Activated T-helper 17 cell treated with anti-CD3 and anti-CD28 coated beads, Interleukin-2, amount 50 U/mL, for 72 hours (primary cell): ENCODE data around the gene ERICH6. TPM values are rescaled to one million over a fixed set of nuclear protein-coding genes. Genes with fewer than 3 reads are reported as not detected.

Experiments used
- ATAC-seq: fragments of 150-1000 bp; cut with Tn5 transposase; replicated peaks from 2 replicates; pipeline ENCODE4 v1.10.0; 2021; ENCODE audit warnings: mild to moderate bottlenecking, moderate library complexity
- H3K27ac Mint-ChIP-seq: one replicate; pipeline ENCODE4 v1.8.0; 2022; ENCODE audit warnings: mixed read lengths
- H3K27me3 Mint-ChIP-seq: one replicate; pipeline ENCODE4 v1.8.0; 2022; ENCODE audit warnings: mixed read lengths
- H3K36me3 Mint-ChIP-seq: one replicate; pipeline ENCODE4 v1.8.0; 2022; ENCODE audit warnings: low read depth, mild to moderate bottlenecking, mixed read lengths
- H3K4me1 Mint-ChIP-seq: one replicate; pipeline ENCODE4 v1.8.0; 2022; ENCODE audit warnings: mixed read lengths
- H3K4me3 Mint-ChIP-seq: one replicate; pipeline ENCODE4 v1.8.0; 2022; ENCODE audit warnings: mild to moderate bottlenecking, mixed read lengths
- H3K9me3 Mint-ChIP-seq: one replicate; pipeline ENCODE4 v1.8.0; 2022; ENCODE audit warnings: mixed read lengths
- total RNA-seq, 2 donors: library from RNA; stranded (reverse); gene quantifications; one replicate each; pipeline ENCODE4 v1.2.3, GENCODE V29; 2022

Gene ERICH6
- total RNA-seq, 2 donors from 2014 or later, result 0.21 TPM; not detected in 1

- peak overlapping the region; percentile 52 for H3K4me3 Mint-ChIP-seq
- peak overlapping the region; percentile 26 for H3K27ac Mint-ChIP-seq
- H3K9me3 Mint-ChIP-seq, result peaks cover 3% of the 10 kb centered on the region
Measured at GRCh38 chr3:150681057-150681456, 22.7 kb downstream of the ERICH6 start.

GRCh38 chr3:150680562-150680961, 23.2 kb downstream of the ERICH6 start:
- H3K27me3 Mint-ChIP-seq, result no peaks in the 10 kb centered on the region
- no peak for ATAC-seq
- peaks cover 18% of the 10 kb centered on the region for H3K4me1 Mint-ChIP-seq
- H3K36me3 Mint-ChIP-seq, result no peaks in the 10 kb centered on the region
- peaks cover 8% of the 10 kb centered on the region for H3K9me3 Mint-ChIP-seq
- H3K4me3 Mint-ChIP-seq, result peak overlapping the region; percentile 52
- peak overlapping the region; percentile 26 for H3K27ac Mint-ChIP-seq

More at GRCh38 chr3:150681057-150681456, 22.7 kb downstream of the ERICH6 start:
- H3K4me1 Mint-ChIP-seq, result peaks cover 13% of the 10 kb centered on the region
- no peaks in the 10 kb centered on the region for H3K36me3 Mint-ChIP-seq
- no peaks in the 10 kb centered on the region for H3K27me3 Mint-ChIP-seq
- peak; percentile 99 for ATAC-seq

GRCh38 chr3:150675587-150675986, 28.1 kb downstream of the ERICH6 start:
- Mint-ChIP-seq H3K27ac (peak overlapping the region; percentile 77), H3K27me3 (no peaks in the 10 kb centered on the region), H3K9me3 (peaks cover 12% of the 10 kb centered on the region), H3K4me3 (peak overlapping the region; percentile 19), H3K4me1 (peaks cover 11% of the 10 kb centered on the region), H3K36me3 (no peaks in the 10 kb centered on the region)
- ATAC-seq, result no peak

- Mint-ChIP-seq H3K4me1 (peaks cover 8% of the 10 kb centered on the region), H3K27me3 (no peaks in the 10 kb centered on the region), H3K27ac (no peak overlapping the region), H3K4me3 (no peak overlapping the region), H3K9me3 (peaks cover 12% of the 10 kb centered on the region), H3K36me3 (no peaks in the 10 kb centered on the region)
- ATAC-seq, result no peak
Measured at GRCh38 chr3:150673966-150674365, 29.8 kb downstream of the ERICH6 start.

- peak overlapping the region; percentile 69 for H3K4me3 Mint-ChIP-seq
- H3K27ac Mint-ChIP-seq, result peak overlapping the region; percentile 71
- no peaks in the 10 kb centered on the region for H3K36me3 Mint-ChIP-seq
- no peaks in the 10 kb centered on the region for H3K9me3 Mint-ChIP-seq
- peaks cover 16% of the 10 kb centered on the region for H3K4me1 Mint-ChIP-seq
- H3K27me3 Mint-ChIP-seq, result peaks cover 5% of the 10 kb centered on the region
- peak; percentile 89 for ATAC-seq
Measured at GRCh38 chr3:150666167-150666566, 37.6 kb downstream of the ERICH6 start.

- Mint-ChIP-seq H3K27me3 (peaks cover 5% of the 10 kb centered on the region), H3K9me3 (no peaks in the 10 kb centered on the region), H3K36me3 (no peaks in the 10 kb centered on the region), H3K27ac (no peak overlapping the region), H3K4me3 (no peak overlapping the region), H3K4me1 (peaks cover 16% of the 10 kb centered on the region)
- no peak for ATAC-seq
Measured at GRCh38 chr3:150663461-150663860, 40.3 kb downstream of the ERICH6 start.

GRCh38 chr3:150662410-150663200, 41.1 kb downstream of the ERICH6 start:
- no peak for ATAC-seq
- no peaks in the 10 kb centered on the region for H3K36me3 Mint-ChIP-seq
- peaks cover 16% of the 10 kb centered on the region for H3K4me1 Mint-ChIP-seq
- no peaks in the 10 kb centered on the region for H3K9me3 Mint-ChIP-seq
- H3K4me3 Mint-ChIP-seq, result no peak overlapping the region
- no peak overlapping the region for H3K27ac Mint-ChIP-seq
- peaks cover 5% of the 10 kb centered on the region for H3K27me3 Mint-ChIP-seq

GRCh38 chr3:150656316-150656715, 47.4 kb downstream of the ERICH6 start:
- no peaks in the 10 kb centered on the region for H3K36me3 Mint-ChIP-seq
- ATAC-seq, result no peak
- H3K27me3 Mint-ChIP-seq, result no peaks in the 10 kb centered on the region
- H3K4me3 Mint-ChIP-seq, result no peak overlapping the region
- H3K27ac Mint-ChIP-seq, result no peak overlapping the region
- H3K9me3 Mint-ChIP-seq, result no peaks in the 10 kb centered on the region
- peaks cover 9% of the 10 kb centered on the region for H3K4me1 Mint-ChIP-seq

- H3K4me1 Mint-ChIP-seq, result peaks cover 9% of the 10 kb centered on the region
- H3K36me3 Mint-ChIP-seq, result no peaks in the 10 kb centered on the region
- peak overlapping the region; percentile 9 for H3K27ac Mint-ChIP-seq
- peak; percentile 89 for ATAC-seq
- no peak overlapping the region for H3K4me3 Mint-ChIP-seq
- H3K9me3 Mint-ChIP-seq, result no peaks in the 10 kb centered on the region
- H3K27me3 Mint-ChIP-seq, result no peaks in the 10 kb centered on the region
Measured at GRCh38 chr3:150653110-150653561, 50.6 kb downstream of the ERICH6 start.

GRCh38 chr3:150640256-150640655, 63.5 kb downstream of the ERICH6 start:
- no peaks in the 10 kb centered on the region for H3K9me3 Mint-ChIP-seq
- H3K27me3 Mint-ChIP-seq, result no peaks in the 10 kb centered on the region
- H3K36me3 Mint-ChIP-seq, result no peaks in the 10 kb centered on the region
- H3K4me1 Mint-ChIP-seq, result peaks cover 11% of the 10 kb centered on the region
- no peak for ATAC-seq
- H3K27ac Mint-ChIP-seq, result no peak overlapping the region
- no peak overlapping the region for H3K4me3 Mint-ChIP-seq

- ATAC-seq, result no peak
- Mint-ChIP-seq H3K36me3 (no peaks in the 10 kb centered on the region), H3K27me3 (no peaks in the 10 kb centered on the region), H3K4me1 (peaks cover 11% of the 10 kb centered on the region), H3K4me3 (no peak overlapping the region), H3K27ac (no peak overlapping the region), H3K9me3 (no peaks in the 10 kb centered on the region)
Measured at GRCh38 chr3:150639262-150639661, 64.5 kb downstream of the ERICH6 start.

GRCh38 chr3:150636258-150636657, 67.5 kb downstream of the ERICH6 start:
- Mint-ChIP-seq H3K27me3 (no peaks in the 10 kb centered on the region), H3K27ac (peak overlapping the region; percentile 81), H3K36me3 (peaks cover 8% of the 10 kb centered on the region), H3K4me1 (peaks cover 17% of the 10 kb centered on the region), H3K4me3 (peak overlapping the region; percentile 64), H3K9me3 (no peaks in the 10 kb centered on the region)
- peak; percentile 36 for ATAC-seq

- H3K27me3 Mint-ChIP-seq, result no peaks in the 10 kb centered on the region
- H3K27ac Mint-ChIP-seq, result peak overlapping the region; percentile 81
- peaks cover 13% of the 10 kb centered on the region for H3K36me3 Mint-ChIP-seq
- peak; percentile 86 for ATAC-seq
- H3K9me3 Mint-ChIP-seq, result no peaks in the 10 kb centered on the region
- peak overlapping the region; percentile 64 for H3K4me3 Mint-ChIP-seq
- peaks cover 17% of the 10 kb centered on the region for H3K4me1 Mint-ChIP-seq
Measured at GRCh38 chr3:150635526-150635925, 68.2 kb downstream of the ERICH6 start.

- peak; percentile 41 for ATAC-seq
- peak overlapping the region; percentile 81 for H3K27ac Mint-ChIP-seq
- H3K27me3 Mint-ChIP-seq, result no peaks in the 10 kb centered on the region
- H3K9me3 Mint-ChIP-seq, result no peaks in the 10 kb centered on the region
- peaks cover 17% of the 10 kb centered on the region for H3K36me3 Mint-ChIP-seq
- peak overlapping the region; percentile 64 for H3K4me3 Mint-ChIP-seq
- H3K4me1 Mint-ChIP-seq, result peaks cover 17% of the 10 kb centered on the region
Measured at GRCh38 chr3:150635076-150635475, 68.6 kb downstream of the ERICH6 start.

- Mint-ChIP-seq H3K9me3 (no peaks in the 10 kb centered on the region), H3K4me1 (peaks cover 17% of the 10 kb centered on the region), H3K36me3 (peaks cover 51% of the 10 kb centered on the region), H3K27me3 (no peaks in the 10 kb centered on the region), H3K27ac (no peak overlapping the region), H3K4me3 (no peak overlapping the region)
- ATAC-seq, result no peak
Measured at GRCh38 chr3:150631515-150632221, 72.1 kb downstream of the ERICH6 start.
